ENCODE measurements around the gene ITGB3BP. TPM values are rescaled to one million over a fixed set of nuclear protein-coding genes. Genes with fewer than 3 reads are reported as not detected.

The ITGB3BP gene, protein sequence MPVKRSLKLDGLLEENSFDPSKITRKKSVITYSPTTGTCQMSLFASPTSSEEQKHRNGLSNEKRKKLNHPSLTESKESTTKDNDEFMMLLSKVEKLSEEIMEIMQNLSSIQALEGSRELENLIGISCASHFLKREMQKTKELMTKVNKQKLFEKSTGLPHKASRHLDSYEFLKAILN
- 24.2 to 29.1 TPM (median 25.0 TPM) in 5 replicates for total RNA-seq (2022; extraction: Qiagen RNA extraction)

DNA sequence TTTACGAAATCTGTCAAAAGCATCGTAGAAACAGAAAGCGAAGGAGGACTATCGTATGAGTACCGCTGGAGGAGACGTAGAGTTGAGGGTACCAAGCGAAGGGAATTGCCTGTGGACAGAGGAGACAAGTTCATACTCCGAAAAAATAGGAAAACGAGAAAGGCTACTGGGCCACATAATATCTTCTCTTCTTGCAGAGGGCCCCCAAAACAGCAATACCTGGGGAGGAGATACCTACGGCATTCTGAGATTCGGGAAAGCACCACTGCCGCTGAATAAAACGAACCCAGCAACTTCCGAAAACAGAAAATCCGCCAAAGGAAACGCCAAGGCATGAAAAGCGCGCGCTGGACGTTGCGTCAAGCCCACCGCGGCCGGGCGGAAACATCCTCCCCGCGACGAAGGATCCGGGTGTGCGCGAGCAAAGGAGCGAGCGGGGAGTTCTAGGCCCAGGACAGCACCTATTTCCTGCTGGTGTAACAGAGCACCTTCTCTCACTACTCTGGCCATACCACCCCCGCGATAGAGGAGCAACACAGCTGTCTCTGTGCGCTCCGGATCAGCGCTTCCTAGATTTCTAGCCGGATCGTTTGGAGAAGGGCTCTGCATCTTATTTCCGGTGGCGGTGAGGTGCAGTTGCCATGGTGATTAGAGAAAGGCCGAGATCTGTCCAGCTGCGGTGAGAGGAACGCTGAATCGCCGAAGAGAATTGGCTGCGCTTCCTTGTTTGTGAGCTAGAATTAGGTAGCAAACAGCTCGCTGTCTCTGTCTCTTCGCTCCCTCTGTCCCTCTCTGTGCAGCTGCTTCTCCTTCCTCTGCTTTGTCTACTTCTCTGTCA lies at the start of gene ITGB3BP, which contains the start of gene EFCAB7:
ITGB3BP (minus strand) TSS at position 335 of the 838 bp plus-strand sequence; CDS start at position 243, 92 bp downstream.
EFCAB7 (plus strand) TSS at position 635 of the 838 bp plus-strand sequence. CDS start 2,048 bp downstream, outside the sequence.

Other genes starting within 250 kb of the ITGB3BP start
- 0.59 to 1.2 TPM (median 0.85 TPM) in 5 replicates for gene FOXD3, start 200.7 kb downstream of the ITGB3BP start, total RNA-seq (2022; extraction: Qiagen RNA extraction)
- gene ALG6, start 155.6 kb downstream of the ITGB3BP start, total RNA-seq (2022; extraction: Qiagen RNA extraction), result 5.8 to 6.6 TPM (median 6.1 TPM) in 5 replicates
- gene EFCAB7, start 300 bp upstream of the ITGB3BP start, total RNA-seq (2022; extraction: Qiagen RNA extraction), result 2.3 to 4.0 TPM (median 3.0 TPM) in 5 replicates
- gene PGM1, start 70.2 kb upstream of the ITGB3BP start, total RNA-seq (2022; extraction: Qiagen RNA extraction), result 33.6 to 40.2 TPM (median 37.7 TPM) in 5 replicates